ENCODE results near the gene PRRX2.

- no peak for TF ChIP-seq ATF7 (IDR thresholded peaks at IDR 0.05)
- TF ChIP-seq ZNF444 (CRISPR knock-in tag; IDR thresholded peaks at IDR 0.05), result no peak
- TF ChIP-seq ATF6 (CRISPR knock-in tag; IDR thresholded peaks at IDR 0.05), result no peak
- TF ChIP-seq HNRNPK (IDR thresholded peaks at IDR 0.05; ENCODE audit: low read depth, low read length, poor library complexity, severe bottlenecking), result no peak
- no peak for TF ChIP-seq RBM22 (IDR thresholded peaks at IDR 0.05; ENCODE audit: low read depth, low read length, poor library complexity, severe bottlenecking)
- no peak for TF ChIP-seq ZBTB7A (IDR thresholded peaks at IDR 0.05; ENCODE audit: borderline replicate concordance, control insufficient read depth, low read depth, low read length)
- no peak for TF ChIP-seq RERE (CRISPR knock-in tag; IDR thresholded peaks at IDR 0.05; ENCODE audit: borderline replicate concordance)
- TF ChIP-seq PCBP2 (IDR thresholded peaks at IDR 0.05; ENCODE audit: low read depth, low read length, poor library complexity, severe bottlenecking), result no peak
- no peak for TF ChIP-seq PKNOX1 (IDR thresholded peaks at IDR 0.05)
- no peak for TF ChIP-seq SP2 (IDR thresholded peaks at IDR 0.05; ENCODE audit: extremely low read depth, low read depth, low read length, poor library complexity, severe bottlenecking)
- no peak for TF ChIP-seq LEF1 (IDR thresholded peaks at IDR 0.05)
- TF ChIP-seq HMGXB4 (CRISPR knock-in tag; IDR thresholded peaks at IDR 0.05), result no peak
- no peak for TF ChIP-seq ZNF347 (CRISPR knock-in tag; IDR thresholded peaks at IDR 0.05; ENCODE audit: low read depth)
Measured at GRCh38 chr9:129673602-129674001, 8.2 kb downstream of the PRRX2 start.

All from K562 (cell line).